H1 (cell line): ENCODE results near the gene TBC1D2B. TPM values are rescaled to one million over a fixed set of nuclear protein-coding genes. Genes with fewer than 3 reads are reported as not detected.

ENCODE experiments used
- EP300 ChIP-seq, 2 experiments: IDR thresholded peaks; 1 replicate in 1 of 2; 2 replicates in 1 of 2; pipeline ENCODE4 v1.6.1; 2011 to 2012; ENCODE audit warnings: low read depth in 2 of 2, low read length in 2 of 2, mild to moderate bottlenecking in 2 of 2, borderline replicate concordance in 1 of 2, inconsistent platforms in 1 of 2, moderate library complexity in 1 of 2
- KDM5A ChIP-seq: fragments of 200-600 bp; IDR thresholded peaks from 2 replicates; pipeline ENCODE4 v1.7.1; 2012; ENCODE audit warnings: mild to moderate bottlenecking, low read length, inconsistent platforms, mixed read lengths
- TEAD4 ChIP-seq: IDR thresholded peaks from 2 replicates; pipeline ENCODE4 v1.6.1; 2012; ENCODE audit warnings: low read depth, low read length, inconsistent platforms, mixed read lengths
- polyA plus RNA-seq, 7 experiments: library from polyadenylated mRNA; depleted of rRNA in 3 of 7; stranded (reverse) in 5 of 7; unstranded in 2 of 7; fragments of >200 nt in 5 of 7; fragments of 200-250 nt in 2 of 7; gene quantifications; 1 replicate in 5 of 7; 2 replicates in 1 of 7; 4 replicates in 1 of 7; pipeline versions ENCODE4 v1.2.1 to v1.2.3, GENCODE V29; 2011 to 2013; ENCODE audit warnings: missing spikeins in 2 of 7, mixed read lengths in 2 of 7
- total RNA-seq: library from RNA; stranded (reverse); fragmentation: NEBNext Ultra II Directional; extraction: Animal tissue kit (Norgen Biotek cat#: 25700); gene quantifications from 2 replicates; pipeline ENCODE4 v1.2.1, GENCODE V29; 2021
- TF ChIP-seq, protein P1 (sequence below): IDR thresholded peaks from 2 replicates; pipeline ENCODE4 v1.6.1; 2012; ENCODE audit warnings: inconsistent platforms

Gene TBC1D2B
- total and polyA plus RNA-seq, 2 of the 8 experiments (the other 6 are each of a cell fraction or from before 2014, with no cell fraction given): 11.9 to 19.5 TPM

DNA sequence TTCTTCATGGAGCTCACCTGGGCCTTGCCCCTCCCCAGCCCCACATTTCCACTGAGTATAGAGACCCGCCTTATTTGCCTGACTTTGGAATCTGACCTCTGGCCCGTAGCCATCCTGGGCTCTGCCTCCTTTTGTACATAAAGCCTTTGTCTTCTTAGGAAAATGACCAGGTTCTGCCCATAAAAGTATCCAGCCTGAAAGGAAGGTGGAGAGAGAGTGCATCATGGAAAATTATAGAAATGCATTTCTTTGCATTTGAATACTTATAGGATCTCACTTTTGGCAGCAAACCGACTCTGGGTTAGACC is 11.2 kb upstream of the TBC1D2B start (continued):
- TF ChIP-seq, protein P1, sequence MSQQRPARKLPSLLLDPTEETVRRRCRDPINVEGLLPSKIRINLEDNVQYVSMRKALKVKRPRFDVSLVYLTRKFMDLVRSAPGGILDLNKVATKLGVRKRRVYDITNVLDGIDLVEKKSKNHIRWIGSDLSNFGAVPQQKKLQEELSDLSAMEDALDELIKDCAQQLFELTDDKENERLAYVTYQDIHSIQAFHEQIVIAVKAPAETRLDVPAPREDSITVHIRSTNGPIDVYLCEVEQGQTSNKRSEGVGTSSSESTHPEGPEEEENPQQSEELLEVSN: no peak
- TF ChIP-seq EP300 (IDR thresholded peaks at IDR 0.05; ENCODE audit: borderline replicate concordance in 1 of 2, low read depth in 2 of 2, low read length in 2 of 2) (no peak), KDM5A (no peak), TEAD4 (no peak)
- TF ChIP-seq, all 59 proteins: peak for 0
